ENCODE measurements around the gene SLC2A11. TPM values are rescaled to one million over a fixed set of nuclear protein-coding genes. Genes with fewer than 3 reads are reported as not detected.
"Not testable (repeated sequence)": the region's sequence is repeated elsewhere in the genome, so short reads cannot be mapped to it uniquely, and the experiment has no call there.

SLC2A11 gene
- total RNA-seq, 2 donors from 2014 or later: 6.3 to 8.1 TPM

- DNase-seq (ENCODE audit: low spot score in 2 of 2) (no peak), ATAC-seq (no peak)
- no peaks in the 10 kb centered on the region for H3K9me3 Mint-ChIP-seq
- no peaks in the 10 kb centered on the region for H3K36me3 Mint-ChIP-seq
- no peak overlapping the region for H3K27ac Mint-ChIP-seq
Measured at GRCh38 chr22:23906641-23907040, 49.0 kb downstream of the SLC2A11 start.

GRCh38 chr22:23907423-23907822 lies 49.7 kb downstream of the SLC2A11 start:
- not testable (repeated sequence) for H3K27ac Mint-ChIP-seq; H3K36me3 Mint-ChIP-seq; H3K9me3 Mint-ChIP-seq; DNase-seq (ENCODE audit: low spot score in 2 of 2); ATAC-seq

- Mint-ChIP-seq H3K36me3 (peaks cover 3% of the 10 kb centered on the region in 2 donors), H3K27ac (no peak overlapping the region), H3K9me3 (no peaks in the 10 kb centered on the region)
- ATAC-seq: no peak
- DNase-seq (ENCODE audit: low spot score in 2 of 2): no peak
Measured at GRCh38 chr22:23908587-23909205, 51.0 kb downstream of the SLC2A11 start.

- no peak for DNase-seq (ENCODE audit: low spot score in 2 of 2)
- no peak for ATAC-seq
- peaks cover 4 to 5% of the 10 kb centered on the region in 2 donors for H3K36me3 Mint-ChIP-seq
- H3K27ac Mint-ChIP-seq: no peak overlapping the region
- H3K9me3 Mint-ChIP-seq: no peaks in the 10 kb centered on the region
Measured at GRCh38 chr22:23909296-23909898, 51.7 kb downstream of the SLC2A11 start.

- Mint-ChIP-seq H3K36me3 (peaks cover 4 to 5% of the 10 kb centered on the region in 2 donors), H3K9me3 (no peaks in the 10 kb centered on the region), H3K27ac (peak overlapping the region in 1 of 2 donors; percentile 52)
- DNase-seq (ENCODE audit: low spot score in 2 of 2) (no peak), ATAC-seq (no peak)
Measured at GRCh38 chr22:23910496-23911190, 53.0 kb downstream of the SLC2A11 start.

- no peak for ATAC-seq
- Mint-ChIP-seq H3K27ac (no peak overlapping the region), H3K9me3 (no peaks in the 10 kb centered on the region), H3K36me3 (peaks cover 4 to 5% of the 10 kb centered on the region in 2 donors)
- DNase-seq (ENCODE audit: low spot score in 2 of 2): no peak
Measured at GRCh38 chr22:23911318-23911980, 53.8 kb downstream of the SLC2A11 start.

- Mint-ChIP-seq H3K9me3 (no peaks in the 10 kb centered on the region), H3K27ac (no peak overlapping the region), H3K36me3 (peaks cover 4 to 5% of the 10 kb centered on the region in 2 donors)
- no peak for ATAC-seq
- no peak for DNase-seq (ENCODE audit: low spot score in 2 of 2)
Measured at GRCh38 chr22:23912293-23912903, 54.7 kb downstream of the SLC2A11 start.

GRCh38 chr22:23913306-23913660 lies 55.6 kb downstream of the SLC2A11 start:
- ATAC-seq: peak; percentile 28 to 29
- peak in 1 of 2 donors; percentile 25 for DNase-seq (ENCODE audit: low spot score in 2 of 2)
- H3K9me3 Mint-ChIP-seq: no peaks in the 10 kb centered on the region
- H3K27ac Mint-ChIP-seq: peak overlapping the region; percentile 94 to 98
- peaks cover 4 to 5% of the 10 kb centered on the region in 2 donors for H3K36me3 Mint-ChIP-seq

- peak; percentile 99 to 100 for ATAC-seq
- peak overlapping the region; percentile 94 to 98 for H3K27ac Mint-ChIP-seq
- H3K9me3 Mint-ChIP-seq: no peaks in the 10 kb centered on the region
- DNase-seq (ENCODE audit: low spot score in 2 of 2): peak; percentile 99
- peaks cover 4 to 5% of the 10 kb centered on the region in 2 donors for H3K36me3 Mint-ChIP-seq
Measured at GRCh38 chr22:23913661-23914353, 56.1 kb downstream of the SLC2A11 start.

GRCh38 chr22:23915290-23915689 lies 57.6 kb downstream of the SLC2A11 start:
- DNase-seq (ENCODE audit: low spot score in 2 of 2) (no peak), ATAC-seq (no peak)
- H3K36me3 Mint-ChIP-seq: peaks cover 4 to 5% of the 10 kb centered on the region in 2 donors
- no peaks in the 10 kb centered on the region for H3K9me3 Mint-ChIP-seq
- H3K27ac Mint-ChIP-seq: no peak overlapping the region

- not testable (repeated sequence) for H3K27ac Mint-ChIP-seq; ATAC-seq; DNase-seq (ENCODE audit: low spot score in 2 of 2); H3K9me3 Mint-ChIP-seq
- peaks cover 5 to 14% of the 10 kb centered on the region in 2 donors for H3K36me3 Mint-ChIP-seq
Measured at GRCh38 chr22:23920267-23920611, 62.6 kb downstream of the SLC2A11 start.

- not testable (repeated sequence) for ATAC-seq
Measured at GRCh38 chr22:23921586-23922201, 64.0 kb downstream of the SLC2A11 start.

GRCh38 chr22:23922921-23923320 lies 65.2 kb downstream of the SLC2A11 start:
- H3K9me3 Mint-ChIP-seq: peaks cover 6 to 7% of the 10 kb centered on the region in 2 donors
- ATAC-seq (no peak), DNase-seq (ENCODE audit: low spot score in 2 of 2) (no peak)
- peaks cover 9 to 36% of the 10 kb centered on the region in 2 donors for H3K36me3 Mint-ChIP-seq
- H3K27ac Mint-ChIP-seq: no peak overlapping the region

More at GRCh38 chr22:23921586-23922201, 64.0 kb downstream of the SLC2A11 start:
- not testable (repeated sequence) for DNase-seq (ENCODE audit: low spot score in 2 of 2); H3K9me3 Mint-ChIP-seq; H3K27ac Mint-ChIP-seq
- peaks cover 9 to 24% of the 10 kb centered on the region in 2 donors for H3K36me3 Mint-ChIP-seq

GRCh38 chr22:23925020-23925606 lies 67.4 kb downstream of the SLC2A11 start:
- no peak for DNase-seq (ENCODE audit: low spot score in 2 of 2)
- no peak for ATAC-seq
- Mint-ChIP-seq H3K27ac (no peak overlapping the region), H3K9me3 (peaks cover 6 to 7% of the 10 kb centered on the region in 2 donors), H3K36me3 (peaks cover 9 to 36% of the 10 kb centered on the region in 2 donors)

- Mint-ChIP-seq H3K36me3 (peaks cover 9 to 45% of the 10 kb centered on the region in 2 donors), H3K9me3 (peaks cover 7 to 12% of the 10 kb centered on the region in 2 donors)
Measured at GRCh38 chr22:23926561-23926960, 68.9 kb downstream of the SLC2A11 start.

More at GRCh38 chr22:23926561-23926960, 68.9 kb downstream of the SLC2A11 start:
- H3K27ac Mint-ChIP-seq: no peak overlapping the region
- ATAC-seq (no peak), DNase-seq (ENCODE audit: low spot score in 2 of 2) (no peak)
